MCF 10A (cell line): ENCODE results near the gene CCDC40. TPM values are rescaled to one million over a fixed set of nuclear protein-coding genes. Genes with fewer than 3 reads are reported as not detected.
A peak's percentile ranks its signal among the peaks of the same experiment; 100 is the strongest.

Source experiments
- BruUV-seq: library from RNA; stranded (reverse); fragments of 400-500 nt; replicated peaks from 2 replicates; lab custom pipeline; 2021; lab: Mats Ljungman, UMichigan
- CTCF ChIA-PET: fragments of 300-600 bp; sonication (Branson Sonifier 250); formaldehyde crosslinking; extraction: SDS; loops from one replicate; lab custom pipeline; 2021; ENCODE audit warnings: antibody characterized with exemption, inconsistent platforms; lab: Yijun Ruan, JAX
- POLR2A ChIA-PET: fragments of 300-600, 350-650 bp; sonication (Branson Sonifier 250); formaldehyde crosslinking; extraction: SDS; loops from one replicate; lab custom pipeline; 2020; ENCODE audit warnings: antibody characterized with exemption, inconsistent platforms; lab: Yijun Ruan, JAX
- DNase-seq: peaks from one replicate; pipeline ENCODE4 v3.0.0-alpha.2; 2018; ENCODE audit not compliant: unreplicated experiment
- H3K27ac Mint-ChIP-seq: one replicate; pipeline ENCODE4 v1.8.0; 2022; ENCODE audit warnings: mild to moderate bottlenecking, low read depth, mixed read lengths; ENCODE audit not compliant: unreplicated experiment
- H3K27me3 Mint-ChIP-seq: one replicate; pipeline ENCODE4 v1.8.0; 2022; ENCODE audit warnings: mixed read lengths; ENCODE audit not compliant: insufficient read depth, unreplicated experiment
- H3K36me3 Mint-ChIP-seq: one replicate; pipeline ENCODE4 v1.8.0; 2022; ENCODE audit warnings: mild to moderate bottlenecking, moderate library complexity, mixed read lengths; ENCODE audit not compliant: insufficient read depth, unreplicated experiment
- H3K4me1 Mint-ChIP-seq: one replicate; pipeline ENCODE4 v1.8.0; 2022; ENCODE audit warnings: mixed read lengths; ENCODE audit not compliant: insufficient read depth, unreplicated experiment
- H3K4me3 Mint-ChIP-seq: one replicate; pipeline ENCODE4 v1.8.0; 2022; ENCODE audit warnings: mild to moderate bottlenecking, moderate library complexity, mixed read lengths; ENCODE audit not compliant: unreplicated experiment
- H3K9me3 Mint-ChIP-seq: one replicate; pipeline ENCODE4 v1.8.0; 2022; ENCODE audit warnings: mixed read lengths; ENCODE audit not compliant: unreplicated experiment
- CTCF ChIP-seq: fragments of 200-600 bp; IDR thresholded peaks from one replicate; pipeline ENCODE4 v1.8.0; 2022; ENCODE audit warnings: antibody characterized with exemption, mild to moderate bottlenecking; ENCODE audit not compliant: unreplicated experiment
- intact Hi-C: fragments of 100-400 bp; cut with micrococcal nuclease; formaldehyde crosslinking; loops from 2 replicates; pipeline ENCODE4 v1.14.1; 2022
- total RNA-seq: library from RNA; stranded (reverse); gene quantifications from 2 replicates; pipeline ENCODE4 v1.2.3, GENCODE V29; 2022

Gene CCDC40
- total RNA-seq, 1 experiment from 2014 or later: 4.1 TPM

GRCh38 chr17:79990704-79991103, 45.7 kb upstream of the CCDC40 start:
- Mint-ChIP-seq H3K4me3 (no peak overlapping the region), H3K36me3 (peaks cover 5% of the 10 kb centered on the region), H3K9me3 (no peaks in the 10 kb centered on the region), H3K27me3 (no peaks in the 10 kb centered on the region), H3K4me1 (peaks cover 35% of the 10 kb centered on the region), H3K27ac (no peak overlapping the region)
- intact Hi-C loops: loop anchor here (1.0 to 5.0 kb wide), 5 partner anchors 43 to 244 kb away; partner anchors contain the start of gene CBX4
- DNase-seq: no peak
- TF ChIP-seq CTCF: no peak
- BruUV-seq: no TSS peak
- POLR2A ChIA-PET: interaction anchor here (0.7 to 2.4 kb wide), 6 partner anchors 43 to 238 kb away, joined by 3 to 6 read pairs (median 5); no protein-coding TSS in a partner anchor
- CTCF ChIA-PET: interaction anchor here (0.6 to 1.9 kb wide), 7 partner anchors 13 to 464 kb away, joined by 3 to 6 read pairs (median 3); no protein-coding TSS in a partner anchor

- Mint-ChIP-seq H3K4me1 (peaks cover 35% of the 10 kb centered on the region), H3K9me3 (no peaks in the 10 kb centered on the region), H3K4me3 (no peak overlapping the region), H3K36me3 (peaks cover 4% of the 10 kb centered on the region), H3K27ac (no peak overlapping the region), H3K27me3 (no peaks in the 10 kb centered on the region)
- TF ChIP-seq CTCF: peak; percentile 73
- ChIA-PET POLR2A (interaction anchor here (0.9 to 2.4 kb wide), 5 partner anchors 44 to 182 kb away, joined by 3 to 6 read pairs (median 5); no protein-coding TSS in a partner anchor), CTCF (interaction anchor here (0.6 to 3.5 kb wide), 12 partner anchors 14 to 463 kb away, joined by 3 to 19 read pairs (median 4); no protein-coding TSS in a partner anchor)
- no TSS peak for BruUV-seq
- intact Hi-C loops: loop anchor here (1.0 to 5.0 kb wide), 5 partner anchors 44 to 245 kb away; partner anchors contain the start of gene CBX4
- peak; percentile 75 for DNase-seq
Observed at GRCh38 chr17:79991140-79991923, 45.1 kb upstream of the CCDC40 start.

GRCh38 chr17:79991924-79992648, 44.4 kb upstream of the CCDC40 start:
- Mint-ChIP-seq H3K4me1 (peaks cover 35% of the 10 kb centered on the region), H3K27ac (no peak overlapping the region), H3K27me3 (no peaks in the 10 kb centered on the region), H3K36me3 (peaks cover 4% of the 10 kb centered on the region), H3K4me3 (no peak overlapping the region), H3K9me3 (no peaks in the 10 kb centered on the region)
- intact Hi-C loops: loop anchor here (1.0 to 5.0 kb wide), 5 partner anchors 45 to 246 kb away; partner anchors contain the start of gene CBX4
- BruUV-seq: no TSS peak
- POLR2A ChIA-PET: interaction anchor here (2.1 to 2.7 kb wide), 2 partner anchors 156 to 191 kb away, joined by 10 to 15 read pairs; no protein-coding TSS in a partner anchor
- no peak for DNase-seq
- CTCF ChIA-PET: interaction anchor here (0.6 to 3.5 kb wide), 11 partner anchors 35 to 251 kb away, joined by 3 to 19 read pairs (median 4); no protein-coding TSS in a partner anchor
- no peak for TF ChIP-seq CTCF
